ENCODE results near the gene C19orf25.

The C19orf25 gene

GRCh38 chr19:1495051-1495798 lies 16.2 kb upstream of the C19orf25 start:
- no peak overlapping the region for H2AFZ ChIP-seq (ENCODE audit: low read depth, low read length)
- H3K27me3 ChIP-seq (ENCODE audit: insufficient read depth, low read length, poor library complexity), result no peaks in the 10 kb centered on the region
- no peak for TF ChIP-seq EZH2 (IDR thresholded peaks at IDR 0.05; ENCODE audit: borderline replicate concordance, low read depth, low read length, severe bottlenecking)
- TF ChIP-seq CTCF (IDR thresholded peaks at IDR 0.05; ENCODE audit: borderline replicate concordance, extremely low read depth, low read length, poor library complexity, severe bottlenecking), result no peak
- no peaks in the 10 kb centered on the region for H4K20me1 ChIP-seq (ENCODE audit: insufficient read depth, low read length)
- H3K4me1 ChIP-seq (ENCODE audit: insufficient read depth, low read length), result peaks cover 13% of the 10 kb centered on the region
- H3K79me2 ChIP-seq (ENCODE audit: insufficient read depth, low read length), result no peaks in the 10 kb centered on the region
- no peaks in the 10 kb centered on the region for H3K9me3 ChIP-seq (ENCODE audit: insufficient read depth, low read length, severe bottlenecking)
- no peak for ATAC-seq (ENCODE audit: insufficient read depth, low read depth)
- no peak overlapping the region for H3K4me3 ChIP-seq (ENCODE audit: low read depth in 1 of 2, low read length in 2 of 2)
- no peak overlapping the region for H3K27ac ChIP-seq (ENCODE audit: low read length)
- DNase-seq, result no peak
- H3K4me2 ChIP-seq (ENCODE audit: insufficient read depth, low read length), result no peak overlapping the region
- no peak overlapping the region for H3K9ac ChIP-seq (ENCODE audit: low read depth, low read length)
- H3K36me3 ChIP-seq (ENCODE audit: insufficient read depth, low read length), result no peaks in the 10 kb centered on the region

- Histone ChIP-seq H4K20me1 (ENCODE audit: insufficient read depth, low read length) (no peaks in the 10 kb centered on the region), H3K9me3 (ENCODE audit: insufficient read depth, low read length, severe bottlenecking) (no peaks in the 10 kb centered on the region), H3K27me3 (ENCODE audit: insufficient read depth, low read length, poor library complexity) (no peaks in the 10 kb centered on the region), H3K79me2 (ENCODE audit: insufficient read depth, low read length) (no peaks in the 10 kb centered on the region), H3K4me3 (ENCODE audit: low read depth in 1 of 2, low read length in 2 of 2) (no peak overlapping the region), H3K36me3 (ENCODE audit: insufficient read depth, low read length) (no peaks in the 10 kb centered on the region), H3K27ac (ENCODE audit: low read length) (no peak overlapping the region), H3K4me1 (ENCODE audit: insufficient read depth, low read length) (peaks cover 22% of the 10 kb centered on the region), H3K9ac (ENCODE audit: low read depth, low read length) (no peak overlapping the region), H2AFZ (ENCODE audit: low read depth, low read length) (no peak overlapping the region), H3K4me2 (ENCODE audit: insufficient read depth, low read length) (no peak overlapping the region)
- DNase-seq (no peak), ATAC-seq (ENCODE audit: insufficient read depth, low read depth) (no peak)
- TF ChIP-seq EZH2 (IDR thresholded peaks at IDR 0.05; ENCODE audit: borderline replicate concordance, low read depth, low read length, severe bottlenecking) (no peak), CTCF (IDR thresholded peaks at IDR 0.05; ENCODE audit: borderline replicate concordance, extremely low read depth, low read length, poor library complexity, severe bottlenecking) (no peak)
Measured at GRCh38 chr19:1494115-1494815, 15.2 kb upstream of the C19orf25 start.

- no peak for TF ChIP-seq EZH2 (IDR thresholded peaks at IDR 0.05; ENCODE audit: borderline replicate concordance, low read depth, low read length, severe bottlenecking)
- no peak for TF ChIP-seq CTCF (IDR thresholded peaks at IDR 0.05; ENCODE audit: borderline replicate concordance, extremely low read depth, low read length, poor library complexity, severe bottlenecking)
- Histone ChIP-seq H2AFZ (ENCODE audit: low read depth, low read length) (no peak overlapping the region), H3K27me3 (ENCODE audit: insufficient read depth, low read length, poor library complexity) (no peaks in the 10 kb centered on the region), H3K4me2 (ENCODE audit: insufficient read depth, low read length) (no peak overlapping the region), H4K20me1 (ENCODE audit: insufficient read depth, low read length) (no peaks in the 10 kb centered on the region), H3K4me3 (ENCODE audit: low read depth in 1 of 2, low read length in 2 of 2) (no peak overlapping the region), H3K4me1 (ENCODE audit: insufficient read depth, low read length) (peaks cover 29% of the 10 kb centered on the region), H3K79me2 (ENCODE audit: insufficient read depth, low read length) (no peaks in the 10 kb centered on the region), H3K27ac (ENCODE audit: low read length) (no peak overlapping the region), H3K9me3 (ENCODE audit: insufficient read depth, low read length, severe bottlenecking) (no peaks in the 10 kb centered on the region), H3K36me3 (ENCODE audit: insufficient read depth, low read length) (no peaks in the 10 kb centered on the region), H3K9ac (ENCODE audit: low read depth, low read length) (no peak overlapping the region)
- ATAC-seq (ENCODE audit: insufficient read depth, low read depth) (no peak), DNase-seq (no peak)
Measured at GRCh38 chr19:1492474-1493006, 13.5 kb upstream of the C19orf25 start.
